Keratinocyte (primary cell): Measurements from ENCODE around the gene EFTUD2. TPM values are rescaled to one million over a fixed set of nuclear protein-coding genes. Genes with fewer than 3 reads are reported as not detected.
A peak's percentile ranks its signal among the peaks of the same experiment; 100 is the strongest.
"Not testable (repeated sequence)": the region's sequence is repeated elsewhere in the genome, so short reads cannot be mapped to it uniquely, and the experiment has no call there.

ENCODE experiments used
- DNase-seq: peaks from one replicate; pipeline ENCODE4 v3.0.0-alpha.2; 2011; ENCODE audit warnings: low read depth, missing footprints, low spot score
- FAIRE-seq: peaks from 2 replicates; lab custom pipeline; 2011; peaks lifted over from hg19 to GRCh38; lab: Jason Lieb, UNC
- H2AFZ ChIP-seq: 2 replicates; pipeline ENCODE4 v1.6.0; 2012; ENCODE audit warnings: low read length, control low read depth, inconsistent platforms; ENCODE audit not compliant: control insufficient read depth
- H3K27ac ChIP-seq: 2 replicates; pipeline ENCODE4 v1.5.1; 2011; ENCODE audit warnings: low read length; ENCODE audit not compliant: control insufficient read depth, insufficient read depth
- H3K27me3 ChIP-seq: 3 replicates; pipeline ENCODE4 v1.6.0; 2011; ENCODE audit warnings: low read length; ENCODE audit not compliant: control insufficient read depth, insufficient read depth; ENCODE audit errors: extremely low read depth
- H3K36me3 ChIP-seq, 2 experiments: 2 replicates in 1 of 2; 3 replicates in 1 of 2; pipeline ENCODE4 v1.5.1; 2011; ENCODE audit warnings: low read length in 2 of 2, mild to moderate bottlenecking in 1 of 2; ENCODE audit not compliant: control insufficient read depth in 2 of 2, insufficient read depth in 2 of 2; ENCODE audit errors: extremely low read depth in 1 of 2
- H3K4me1 ChIP-seq: 3 replicates; pipeline ENCODE4 v1.5.1; 2011; ENCODE audit warnings: low read length; ENCODE audit not compliant: control insufficient read depth, insufficient read depth; ENCODE audit errors: extremely low read depth
- H3K4me2 ChIP-seq: 3 replicates; pipeline ENCODE4 v1.6.0; 2011; ENCODE audit warnings: low read depth, low read length; ENCODE audit not compliant: control insufficient read depth, insufficient read depth; ENCODE audit errors: extremely low read depth
- H3K4me3 ChIP-seq, 3 experiments: fragments of 200-600 bp in 1 of 3; sonication (generic) in 1 of 3; 2 replicates in 2 of 3; 3 replicates in 1 of 3; pipeline ENCODE4 v1.5.1; 2011 to 2016; ENCODE audit warnings: low read length in 3 of 3, mild to moderate bottlenecking in 3 of 3, control low read depth in 2 of 3, inconsistent platforms in 1 of 3, low read depth in 1 of 3, mixed read lengths in 1 of 3, mixed run types in 1 of 3, moderate library complexity in 1 of 3; ENCODE audit not compliant: control insufficient read depth in 2 of 3, insufficient read depth in 2 of 3; ENCODE audit errors: extremely low read depth in 1 of 3
- H3K79me2 ChIP-seq: 2 replicates; pipeline ENCODE4 v1.6.0; 2012; ENCODE audit warnings: low read length; ENCODE audit not compliant: control insufficient read depth, insufficient read depth
- H3K9ac ChIP-seq: 3 replicates; pipeline ENCODE4 v1.6.0; 2011; ENCODE audit warnings: low read length; ENCODE audit not compliant: control insufficient read depth, insufficient read depth; ENCODE audit errors: extremely low read depth
- H3K9me1 ChIP-seq: 3 replicates; pipeline ENCODE4 v1.6.0; 2011; ENCODE audit warnings: low read length; ENCODE audit not compliant: control insufficient read depth, insufficient read depth; ENCODE audit errors: extremely low read depth
- H3K9me3 ChIP-seq: 2 replicates; pipeline ENCODE4 v1.5.1; 2012; ENCODE audit warnings: low read depth, low read length; ENCODE audit not compliant: control insufficient read depth
- H4K20me1 ChIP-seq: 3 replicates; pipeline ENCODE4 v1.6.0; 2011; ENCODE audit warnings: low read length; ENCODE audit not compliant: control insufficient read depth, insufficient read depth; ENCODE audit errors: extremely low read depth
- EZH2 ChIP-seq: IDR thresholded peaks from one replicate; pipeline ENCODE4 v1.6.1; 2012; ENCODE audit warnings: inconsistent platforms, mild to moderate bottlenecking, low read length, moderate library complexity
- dilution Hi-C: fragments of 300-500 bp; cut with MboI; formaldehyde crosslinking; loops from one replicate; pipeline ENCODE4 v1.7.0; 2020; ENCODE audit warnings: low sequenced_read_pairs; ENCODE audit not compliant: extremely low pct_ligation_motif_present
- polyA plus RNA-seq, 5 experiments: library from polyadenylated mRNA; depleted of rRNA in 3 of 5; stranded (reverse) in 3 of 5; stranded (forward) in 1 of 5; unstranded in 1 of 5; fragments of >200 nt; gene quantifications; 1 replicate in 1 of 5; 2 replicates in 3 of 5; 3 replicates in 1 of 5; pipeline versions ENCODE4 v1.2.1 to v1.2.3, GENCODE V29; 2011 to 2012; ENCODE audit warnings: missing spikeins in 2 of 5, low read depth in 1 of 5, low replicate concordance in 1 of 5
- TF ChIP-seq, protein P1 (sequence below), 3 experiments: IDR thresholded peaks in 1 of 3; conservative IDR thresholded peaks in 1 of 3; optimal IDR thresholded peaks in 1 of 3; 2 replicates in 2 of 3; 3 replicates in 1 of 3; pipeline versions ENCODE3 to v1.5.1; 2011; ENCODE audit warnings: low read length in 3 of 3, mild to moderate bottlenecking in 3 of 3, moderate library complexity in 2 of 3, control low read depth in 1 of 3, inconsistent platforms in 1 of 3; ENCODE audit not compliant: insufficient read depth in 2 of 3; ENCODE audit errors: extremely low read depth in 1 of 3

The EFTUD2 gene
- polyA plus RNA-seq, 1 donor (not counting 4 experiments of a cell fraction or from before 2014, with no cell fraction given), result 160 TPM

GRCh38 chr17:44827863-44828262, 71.4 kb downstream of the EFTUD2 start:
- peak overlapping the region; percentile 79 to 95 (median 91) for H3K4me3 ChIP-seq
- H3K27ac ChIP-seq, result peak overlapping the region; percentile 40
- peaks cover 0 to 2% of the 10 kb centered on the region in 2 experiments for H3K36me3 ChIP-seq
- no peaks in the 10 kb centered on the region for H3K9me1 ChIP-seq
- no peaks in the 10 kb centered on the region for H3K9me3 ChIP-seq
- no peaks in the 10 kb centered on the region for H4K20me1 ChIP-seq
- peaks cover 21% of the 10 kb centered on the region for H3K4me1 ChIP-seq
- DNase-seq (no peak), FAIRE-seq (no peak)
- dilution Hi-C loops, result no loop called here
- H2AFZ ChIP-seq, result no peak overlapping the region
- TF ChIP-seq, protein P1, sequence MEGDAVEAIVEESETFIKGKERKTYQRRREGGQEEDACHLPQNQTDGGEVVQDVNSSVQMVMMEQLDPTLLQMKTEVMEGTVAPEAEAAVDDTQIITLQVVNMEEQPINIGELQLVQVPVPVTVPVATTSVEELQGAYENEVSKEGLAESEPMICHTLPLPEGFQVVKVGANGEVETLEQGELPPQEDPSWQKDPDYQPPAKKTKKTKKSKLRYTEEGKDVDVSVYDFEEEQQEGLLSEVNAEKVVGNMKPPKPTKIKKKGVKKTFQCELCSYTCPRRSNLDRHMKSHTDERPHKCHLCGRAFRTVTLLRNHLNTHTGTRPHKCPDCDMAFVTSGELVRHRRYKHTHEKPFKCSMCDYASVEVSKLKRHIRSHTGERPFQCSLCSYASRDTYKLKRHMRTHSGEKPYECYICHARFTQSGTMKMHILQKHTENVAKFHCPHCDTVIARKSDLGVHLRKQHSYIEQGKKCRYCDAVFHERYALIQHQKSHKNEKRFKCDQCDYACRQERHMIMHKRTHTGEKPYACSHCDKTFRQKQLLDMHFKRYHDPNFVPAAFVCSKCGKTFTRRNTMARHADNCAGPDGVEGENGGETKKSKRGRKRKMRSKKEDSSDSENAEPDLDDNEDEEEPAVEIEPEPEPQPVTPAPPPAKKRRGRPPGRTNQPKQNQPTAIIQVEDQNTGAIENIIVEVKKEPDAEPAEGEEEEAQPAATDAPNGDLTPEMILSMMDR (optimal IDR thresholded peaks at IDR 0.05 in 1 of 3, IDR thresholded peaks at IDR 0.05 in 1 of 3, conservative IDR thresholded peaks at IDR 0.05 in 1 of 3; ENCODE audit: extremely low read depth in 1 of 3, insufficient read depth in 2 of 3, low read length in 3 of 3), result no peak
- no peak for TF ChIP-seq EZH2
- H3K27me3 ChIP-seq, result no peaks in the 10 kb centered on the region
- H3K79me2 ChIP-seq, result peaks cover 66% of the 10 kb centered on the region
- peak overlapping the region; percentile 85 for H3K9ac ChIP-seq
- peak overlapping the region; percentile 98 for H3K4me2 ChIP-seq

GRCh38 chr17:44826123-44826790, 73.0 kb downstream of the EFTUD2 start:
- Histone ChIP-seq H4K20me1 (no peaks in the 10 kb centered on the region), H2AFZ (no peak overlapping the region), H3K9me1 (no peaks in the 10 kb centered on the region), H3K79me2 (peaks cover 71% of the 10 kb centered on the region), H3K9me3 (no peaks in the 10 kb centered on the region), H3K36me3 (peaks cover 0 to 2% of the 10 kb centered on the region in 2 experiments), H3K4me3 (no peak overlapping the region), H3K27me3 (no peaks in the 10 kb centered on the region), H3K9ac (no peak overlapping the region), H3K4me2 (no peak overlapping the region), H3K27ac (no peak overlapping the region), H3K4me1 (peaks cover 30% of the 10 kb centered on the region)
- dilution Hi-C loops, result no loop called here
- FAIRE-seq (no peak), DNase-seq (no peak)
- no peak for TF ChIP-seq EZH2
- TF ChIP-seq, protein P1 (optimal IDR thresholded peaks at IDR 0.05 in 1 of 3, IDR thresholded peaks at IDR 0.05 in 1 of 3, conservative IDR thresholded peaks at IDR 0.05 in 1 of 3; ENCODE audit: extremely low read depth in 1 of 3, insufficient read depth in 2 of 3, low read length in 3 of 3), result no peak

- H3K79me2 ChIP-seq, result peaks cover 71% of the 10 kb centered on the region
- H3K4me1 ChIP-seq, result peaks cover 36% of the 10 kb centered on the region
- H2AFZ ChIP-seq, H3K27me3 ChIP-seq, H3K27ac ChIP-seq, H4K20me1 ChIP-seq, H3K4me2 ChIP-seq, FAIRE-seq, H3K36me3 ChIP-seq, H3K9me3 ChIP-seq, H3K9ac ChIP-seq, H3K9me1 ChIP-seq, dilution Hi-C loops, DNase-seq, H3K4me3 ChIP-seq: not testable (repeated sequence)
Measured at GRCh38 chr17:44825236-44825635, 74.0 kb downstream of the EFTUD2 start.
